Endothelial cell of umbilical vein (primary cell): ENCODE results near the gene IFNGR1. TPM values are rescaled to one million over a fixed set of nuclear protein-coding genes. Genes with fewer than 3 reads are reported as not detected.

Experiments
- BruUV-seq: library from RNA; stranded (reverse); fragments of 400-500 nt; replicated peaks from 2 replicates; lab custom pipeline; 2021; lab: Mats Ljungman, UMichigan
- CTCF ChIA-PET: fragments of 300-600, 350-600 bp; sonication (Branson Sonifier 250); formaldehyde crosslinking; loops from one replicate; lab custom pipeline; 2021; ENCODE audit warnings: antibody characterized with exemption, inconsistent platforms; lab: Charles Lee
- POLR2A ChIA-PET: fragments of 300-600, 350-600 bp; sonication (Branson Sonifier 250); formaldehyde crosslinking; loops from one replicate; lab custom pipeline; 2021; ENCODE audit warnings: antibody characterized with exemption, inconsistent platforms; lab: Charles Lee
- DNase-seq: peaks from one replicate; pipeline ENCODE4 v3.0.0-alpha.2; 2011; ENCODE audit warnings: low read depth, low spot score
- FAIRE-seq: peaks from 2 replicates; lab custom pipeline; 2011; peaks lifted over from hg19 to GRCh38; lab: Jason Lieb, UNC
- H2AFZ ChIP-seq: 2 replicates; pipeline ENCODE4 v1.6.0; 2012; ENCODE audit warnings: low read depth, low read length, control low read depth, inconsistent platforms
- H3K27ac ChIP-seq: 2 replicates; pipeline ENCODE4 v1.5.1; 2011; ENCODE audit warnings: low read depth, mild to moderate bottlenecking, control low read depth, low read length, moderate library complexity; ENCODE audit not compliant: insufficient read depth
- H3K27me3 ChIP-seq, 2 experiments: 2 replicates each; pipeline versions ENCODE4 v1.6.0 to v1.6.1; 2011; ENCODE audit warnings: low read length in 2 of 2, mixed read lengths in 1 of 2; ENCODE audit not compliant: control insufficient read depth in 2 of 2, insufficient read depth in 2 of 2
- H3K36me3 ChIP-seq, 2 experiments: 2 replicates in 1 of 2; 3 replicates in 1 of 2; pipeline ENCODE4 v1.5.1; 2011; ENCODE audit warnings: low read length in 2 of 2, mild to moderate bottlenecking in 1 of 2, moderate library complexity in 1 of 2; ENCODE audit not compliant: control insufficient read depth in 2 of 2, insufficient read depth in 2 of 2; ENCODE audit errors: extremely low read depth in 1 of 2
- H3K4me1 ChIP-seq: 3 replicates; pipeline ENCODE4 v1.5.1; 2011; ENCODE audit warnings: mild to moderate bottlenecking, low read length; ENCODE audit not compliant: control insufficient read depth, insufficient read depth; ENCODE audit errors: extremely low read depth
- H3K4me2 ChIP-seq: 2 replicates; pipeline ENCODE4 v1.6.1; 2011; ENCODE audit warnings: low read length, control low read depth, mixed read lengths; ENCODE audit not compliant: insufficient read depth
- H3K4me3 ChIP-seq, 3 experiments: fragments of 200-600 bp in 1 of 3; sonication (generic), shearing (Covaris generic) in 1 of 3; replicated peaks in 1 of 3; 2 replicates each; pipeline ENCODE4 v1.5.1; 2011 to 2016; ENCODE audit warnings: control low read depth in 3 of 3, low read length in 3 of 3, mild to moderate bottlenecking in 2 of 3, inconsistent platforms in 1 of 3, low read depth in 1 of 3, moderate library complexity in 1 of 3; ENCODE audit not compliant: insufficient read depth in 1 of 3
- H3K79me2 ChIP-seq: 2 replicates; pipeline ENCODE4 v1.6.0; 2012; ENCODE audit warnings: low read length, inconsistent platforms; ENCODE audit not compliant: control insufficient read depth, insufficient read depth
- H3K9ac ChIP-seq: replicated peaks from 2 replicates; pipeline ENCODE3; 2011; ENCODE audit warnings: low read length, control low read depth; ENCODE audit not compliant: insufficient read depth; ENCODE audit errors: extremely low read depth
- H3K9me1 ChIP-seq: replicated peaks from 3 replicates; pipeline ENCODE4 v1.6.0; 2011; ENCODE audit warnings: mild to moderate bottlenecking, low read length; ENCODE audit not compliant: control insufficient read depth, insufficient read depth; ENCODE audit errors: extremely low read depth
- H3K9me3 ChIP-seq: replicated peaks from 2 replicates; pipeline ENCODE4 v1.5.1; 2012; ENCODE audit warnings: low read length, inconsistent platforms; ENCODE audit not compliant: control insufficient read depth, insufficient read depth
- H4K20me1 ChIP-seq: replicated peaks from 2 replicates; pipeline ENCODE3; 2011; ENCODE audit warnings: mild to moderate bottlenecking, low read length; ENCODE audit not compliant: control insufficient read depth, insufficient read depth; ENCODE audit errors: extremely low read depth
- EZH2 ChIP-seq: IDR thresholded peaks from 2 replicates; pipeline ENCODE4 v1.6.1; 2012; ENCODE audit warnings: borderline replicate concordance, low read depth, mild to moderate bottlenecking, moderate library complexity, low read length, inconsistent platforms; ENCODE audit not compliant: severe bottlenecking
- FOS ChIP-seq: IDR thresholded peaks from 2 replicates; pipeline ENCODE4 v1.6.1; 2011; ENCODE audit warnings: mild to moderate bottlenecking, low read length, moderate library complexity, borderline replicate concordance; ENCODE audit not compliant: insufficient read depth
- GATA2 ChIP-seq: IDR thresholded peaks from 2 replicates; pipeline ENCODE4 v1.7.0; 2011; ENCODE audit warnings: low read depth, mild to moderate bottlenecking, moderate library complexity, mixed read lengths, low read length; ENCODE audit not compliant: insufficient read length, insufficient read depth
- JUN ChIP-seq: IDR thresholded peaks from 2 replicates; pipeline ENCODE4 v1.6.1; 2011; ENCODE audit warnings: borderline replicate concordance, low read depth; ENCODE audit not compliant: insufficient read length, insufficient read depth
- MYC ChIP-seq: IDR thresholded peaks from one replicate; pipeline ENCODE4 v1.6.1; 2011; ENCODE audit warnings: mild to moderate bottlenecking, low read depth, low read length
- POLR2A ChIP-seq: IDR thresholded peaks from 2 replicates; pipeline ENCODE4 v1.6.1; 2012; ENCODE audit warnings: low read depth, mild to moderate bottlenecking, control low read depth, low read length
- POLR2AphosphoS5 ChIP-seq: IDR thresholded peaks from 2 replicates; pipeline ENCODE4 v1.6.1; 2012; ENCODE audit warnings: low read depth, mild to moderate bottlenecking, control low read depth, low read length, moderate library complexity; ENCODE audit not compliant: insufficient read depth
- dilution Hi-C: fragments of 300-500 bp; cut with MboI; formaldehyde crosslinking; loops from one replicate; pipeline ENCODE4 v1.15.0; 2019; ENCODE audit warnings: low sequenced_read_pairs; ENCODE audit not compliant: extremely low pct_ligation_motif_present
- intact Hi-C: fragments of 100-400 bp; cut with micrococcal nuclease; formaldehyde crosslinking; loops from one replicate; pipeline ENCODE4 v1.10.0; 2022
- polyA plus RNA-seq, 4 experiments: library from polyadenylated mRNA; depleted of rRNA in 3 of 4; stranded (reverse) in 3 of 4; unstranded in 1 of 4; fragments of >200 nt; gene quantifications; 2 replicates each; pipeline versions ENCODE4 v1.2.1 to v1.2.3, GENCODE V29; 2011 to 2012; ENCODE audit warnings: missing spikeins in 1 of 4
- total RNA-seq: library from RNA; stranded (reverse); gene quantifications from 2 replicates; pipeline ENCODE4 v1.2.3, GENCODE V29; 2021
- TF ChIP-seq, protein P1 (sequence below), 2 donors: IDR thresholded peaks; 1 replicate in 1 of 2; 2 replicates in 1 of 2; pipeline ENCODE4 v1.5.1; 2011; ENCODE audit warnings: low read length in 2 of 2, mild to moderate bottlenecking in 2 of 2, moderate library complexity in 2 of 2, control low read depth in 1 of 2, inconsistent platforms in 1 of 2, low read depth in 1 of 2; ENCODE audit not compliant: insufficient read depth in 1 of 2; ENCODE audit errors: extremely low read depth in 1 of 2
- TF ChIP-seq, protein P2 (sequence below): IDR thresholded peaks from 2 replicates; pipeline ENCODE4 v1.6.1; 2011; ENCODE audit not compliant: insufficient read depth, insufficient read length

IFNGR1 gene
- total and polyA plus RNA-seq, 2 donors (not counting 3 experiments of a cell fraction or from before 2014, with no cell fraction given), result 19.1 to 31.2 TPM

DNA sequence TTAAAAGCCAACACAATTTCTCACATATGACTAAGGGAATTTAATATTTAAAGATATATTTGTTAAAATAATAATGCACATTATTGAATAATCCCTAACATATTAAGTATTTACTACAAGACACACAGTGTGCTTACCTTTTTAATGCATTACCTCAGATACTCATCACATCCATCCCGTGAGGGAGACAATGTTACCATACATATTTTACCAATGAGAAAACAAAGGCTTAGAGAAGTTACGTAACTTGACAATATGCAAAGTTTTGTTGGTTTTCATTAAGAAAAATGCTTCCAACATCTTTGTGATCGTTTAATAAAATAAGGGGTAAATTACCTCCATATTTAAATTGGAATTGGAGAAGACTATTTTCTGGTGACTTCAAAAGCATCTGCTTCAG lies 4.3 kb downstream of the IFNGR1 start:
- H4K20me1 ChIP-seq, result no peaks in the 10 kb centered on the region
- no peak overlapping the region for H3K27ac ChIP-seq

DNA sequence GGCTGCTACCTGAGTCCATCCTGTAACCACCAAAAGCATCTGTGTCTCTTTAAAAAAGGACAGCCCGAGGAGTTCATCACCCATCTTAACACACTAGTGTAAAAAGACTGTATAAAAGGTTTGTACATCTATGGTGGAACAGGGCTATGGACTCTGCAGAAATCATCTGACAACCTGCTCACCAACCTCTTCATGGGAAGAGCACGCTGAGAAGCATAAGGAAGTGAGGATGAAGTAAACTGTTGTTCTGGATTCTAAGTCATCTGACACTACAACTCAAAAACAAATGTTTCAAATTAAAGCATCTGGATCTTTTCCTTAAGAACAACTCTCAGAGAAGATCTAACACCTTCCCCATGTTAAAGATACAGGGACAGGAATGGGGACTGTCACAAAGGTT lies 5.4 kb downstream of the IFNGR1 start:
- Histone ChIP-seq H3K4me1 (peaks cover 30% of the 10 kb centered on the region), H3K9ac (no peak overlapping the region), H3K9me1 (no peaks in the 10 kb centered on the region), H3K4me3 (no peak overlapping the region), H3K79me2 (peaks cover 76% of the 10 kb centered on the region), H4K20me1 (no peaks in the 10 kb centered on the region), H3K36me3 (no peaks in the 10 kb centered on the region), H3K9me3 (no peaks in the 10 kb centered on the region), H2AFZ (no peak overlapping the region), H3K4me2 (no peak overlapping the region), H3K27ac (no peak overlapping the region), H3K27me3 (no peaks in the 10 kb centered on the region)
- peak; percentile 58 for DNase-seq
- dilution Hi-C loops (no loop called here), intact Hi-C loops (no loop called here)
- no peak for FAIRE-seq
- TF ChIP-seq POLR2A (no peak), MYC (no peak), EZH2 (no peak), FOS (no peak), POLR2AphosphoS5 (no peak), JUN (no peak), GATA2 (no peak)
- TF ChIP-seq, protein P1, sequence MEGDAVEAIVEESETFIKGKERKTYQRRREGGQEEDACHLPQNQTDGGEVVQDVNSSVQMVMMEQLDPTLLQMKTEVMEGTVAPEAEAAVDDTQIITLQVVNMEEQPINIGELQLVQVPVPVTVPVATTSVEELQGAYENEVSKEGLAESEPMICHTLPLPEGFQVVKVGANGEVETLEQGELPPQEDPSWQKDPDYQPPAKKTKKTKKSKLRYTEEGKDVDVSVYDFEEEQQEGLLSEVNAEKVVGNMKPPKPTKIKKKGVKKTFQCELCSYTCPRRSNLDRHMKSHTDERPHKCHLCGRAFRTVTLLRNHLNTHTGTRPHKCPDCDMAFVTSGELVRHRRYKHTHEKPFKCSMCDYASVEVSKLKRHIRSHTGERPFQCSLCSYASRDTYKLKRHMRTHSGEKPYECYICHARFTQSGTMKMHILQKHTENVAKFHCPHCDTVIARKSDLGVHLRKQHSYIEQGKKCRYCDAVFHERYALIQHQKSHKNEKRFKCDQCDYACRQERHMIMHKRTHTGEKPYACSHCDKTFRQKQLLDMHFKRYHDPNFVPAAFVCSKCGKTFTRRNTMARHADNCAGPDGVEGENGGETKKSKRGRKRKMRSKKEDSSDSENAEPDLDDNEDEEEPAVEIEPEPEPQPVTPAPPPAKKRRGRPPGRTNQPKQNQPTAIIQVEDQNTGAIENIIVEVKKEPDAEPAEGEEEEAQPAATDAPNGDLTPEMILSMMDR (IDR thresholded peaks at IDR 0.05; ENCODE audit: extremely low read depth in 1 of 2, insufficient read depth in 1 of 2, low read depth in 1 of 2, low read length in 2 of 2), result no peak
- TF ChIP-seq, protein P2, sequence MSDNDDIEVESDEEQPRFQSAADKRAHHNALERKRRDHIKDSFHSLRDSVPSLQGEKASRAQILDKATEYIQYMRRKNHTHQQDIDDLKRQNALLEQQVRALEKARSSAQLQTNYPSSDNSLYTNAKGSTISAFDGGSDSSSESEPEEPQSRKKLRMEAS, result no peak
- no TSS peak for BruUV-seq
- ChIA-PET CTCF (interaction anchor here (0.6 to 1.4 kb wide), 3 partner anchors 9 to 64 kb away, joined by 3 to 7 read pairs (median 3); no protein-coding TSS in a partner anchor), POLR2A (no interaction called here)

More for the DNA sequence above, 4.3 kb downstream of the IFNGR1 start:
- Histone ChIP-seq H3K9me1 (no peaks in the 10 kb centered on the region), H3K4me2 (no peak overlapping the region), H3K9me3 (no peaks in the 10 kb centered on the region), H3K4me1 (peaks cover 34% of the 10 kb centered on the region), H3K36me3 (no peaks in the 10 kb centered on the region), H2AFZ (no peak overlapping the region), H3K9ac (no peak overlapping the region), H3K79me2 (peaks cover 67% of the 10 kb centered on the region), H3K4me3 (no peak overlapping the region), H3K27me3 (no peaks in the 10 kb centered on the region)
- dilution Hi-C loops, result no loop called here
- ChIA-PET CTCF (no interaction called here), POLR2A (no interaction called here)
- no peak for FAIRE-seq
- no peak for DNase-seq
- TF ChIP-seq, protein P1 (IDR thresholded peaks at IDR 0.05; ENCODE audit: extremely low read depth in 1 of 2, insufficient read depth in 1 of 2, low read depth in 1 of 2, low read length in 2 of 2), result no peak
- BruUV-seq, result no TSS peak
- intact Hi-C loops, result loop anchor here (5.0 kb wide), 1 partner anchor 97 kb away; no protein-coding TSS in a partner anchor
